ENCODE results near the gene KANSL1L. TPM values are rescaled to one million over a fixed set of nuclear protein-coding genes. Genes with fewer than 3 reads are reported as not detected.

Gene KANSL1L
- total RNA-seq (10 to 100 TPM in 3 of 5 donors, 1 to 10 TPM in 2; 5.1 to 16.0 (median 12.0) TPM), total RNA-seq (3.5 to 28.1 (median 10.3) reads per million in 29 experiments)
- 12.4 TPM for total RNA-seq (2013)

GRCh38 chr2:210171309-210172218 is at the start of gene KANSL1L:
Gene KANSL1L, minus strand, starts transcription at chr2:210171409. Its CDS starts 16,827 bp downstream, at chr2:210154582.
- H3K4me1 ChIP-seq (ENCODE audit: control insufficient read depth in 1 of 2, extremely low read depth in 1 of 2, insufficient read depth in 2 of 2, low read length in 2 of 2) = peaks cover 11 to 19% of the 10 kb centered on the region in 2 experiments
- ATAC-seq (replicated peaks in 1 of 4) (peak; percentile 87 to 92 (median 88)), DNase-seq (peak; percentile 89 to 99 (median 95))
- H3K27ac Mint-ChIP-seq = peak within 1 kb of the TSS; percentile 92 to 94
- ChIA-PET CTCF (interaction anchor here (0.6 to 1.3 kb wide), 6 partner anchors 8 to 412 kb away, joined by 3 to 6 read pairs (median 4); no protein-coding TSS in a partner anchor), POLR2A (interaction anchor here (0.5 to 0.6 kb wide), 2 partner anchors 1904 to 1917 kb away, joined by 4 to 5 read pairs; no protein-coding TSS in a partner anchor)
- H3K9me3 Mint-ChIP-seq = no peaks in the 10 kb centered on the region
- under 1% methylated on average over 54 of the region's 67 CpGs for WGBS (ENCODE audit: insufficient coverage)
- no peaks in the 10 kb centered on the region for H3K36me3 Mint-ChIP-seq
- no peaks in the 10 kb centered on the region for H3K36me3 ChIP-seq (ENCODE audit: control insufficient read depth in 2 of 2, extremely low read depth in 1 of 2, insufficient read depth in 1 of 2, low read length in 1 of 2)
- peak within 1 kb of the TSS; percentile 93 to 98 (median 94) for H3K4me3 Mint-ChIP-seq
- peaks cover 0 to 4% of the 10 kb centered on the region in 2 donors for H3K27me3 Mint-ChIP-seq
- H3K27ac ChIP-seq (ENCODE audit: low read length) = peak within 1 kb of the TSS; percentile 90
- peak within 1 kb of the TSS; percentile 90 to 96 for H3K4me3 ChIP-seq (ENCODE audit: control insufficient read depth in 1 of 2, extremely low read depth in 1 of 2, low read length in 1 of 2)
- H3K9me3 ChIP-seq = no peaks in the 10 kb centered on the region
- peaks cover 31 to 41% (median 31%) of the 10 kb centered on the region in 3 donors for H3K4me1 Mint-ChIP-seq
- peaks cover 0 to 5% of the 10 kb centered on the region in 2 experiments for H3K27me3 ChIP-seq (replicated peaks in 1 of 2; ENCODE audit: control insufficient read depth in 2 of 2, extremely low read depth in 1 of 2, insufficient read depth in 2 of 2, low read length in 1 of 2)

DNA sequence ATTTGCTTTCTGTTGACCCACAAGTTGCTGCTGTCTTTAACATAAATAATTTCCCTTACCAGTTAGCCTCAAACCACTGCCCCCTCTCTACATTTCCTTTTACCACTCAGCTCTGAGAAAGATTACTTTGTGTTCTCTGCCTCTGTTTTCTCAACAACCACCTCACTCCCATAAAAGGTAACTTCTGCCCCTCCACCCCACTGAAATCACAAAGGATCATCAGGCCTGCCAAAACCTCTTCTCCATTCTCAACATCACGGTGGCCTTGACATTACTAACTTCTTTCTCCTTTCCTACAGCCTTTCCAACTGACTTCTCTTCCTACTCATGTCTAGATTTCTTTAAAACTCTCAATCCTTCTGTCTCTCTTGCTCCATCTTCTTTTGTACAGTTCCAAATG is 43.9 kb upstream of the KANSL1L start:
- Histone ChIP-seq H3K27me3 (replicated peaks in 1 of 2; ENCODE audit: control insufficient read depth in 2 of 2, extremely low read depth in 1 of 2, insufficient read depth in 2 of 2, low read length in 1 of 2) (peaks cover 0 to 4% of the 10 kb centered on the region in 2 experiments), H3K4me3 (ENCODE audit: control insufficient read depth in 1 of 2, extremely low read depth in 1 of 2, low read length in 1 of 2) (no peak overlapping the region), H3K27ac (ENCODE audit: low read length) (no peak overlapping the region), H3K4me1 (ENCODE audit: control insufficient read depth in 1 of 2, extremely low read depth in 1 of 2, insufficient read depth in 2 of 2, low read length in 2 of 2) (no peaks in the 10 kb centered on the region), H3K9me3 (no peaks in the 10 kb centered on the region), H3K36me3 (ENCODE audit: control insufficient read depth in 2 of 2, extremely low read depth in 1 of 2, insufficient read depth in 1 of 2, low read length in 1 of 2) (no peaks in the 10 kb centered on the region)
- peaks cover 6 to 8% of the 10 kb centered on the region in 2 donors for H3K27me3 Mint-ChIP-seq
- H3K27ac Mint-ChIP-seq = no peak overlapping the region
- no peaks in the 10 kb centered on the region for H3K4me1 Mint-ChIP-seq
- CTCF ChIA-PET = interaction anchor here in 1 of 2 donors (1.7 kb wide), 1 partner anchor 19 kb away, joined by 6 read pairs; no protein-coding TSS in a partner anchor
- DNase-seq (no peak), ATAC-seq (replicated peaks in 1 of 4) (no peak)
- 6% methylated on average over 1 of the region's 1 CpG for WGBS (ENCODE audit: insufficient coverage)
- H3K4me3 Mint-ChIP-seq = no peak overlapping the region
- POLR2A ChIA-PET = no interaction called here
- H3K36me3 Mint-ChIP-seq = no peaks in the 10 kb centered on the region
- no peaks in the 10 kb centered on the region for H3K9me3 Mint-ChIP-seq

GRCh38 chr2:210210185-210210584 is 39.0 kb upstream of the KANSL1L start:
- no peak overlapping the region for H3K4me3 Mint-ChIP-seq
- Histone ChIP-seq H3K4me3 (ENCODE audit: control insufficient read depth in 1 of 2, extremely low read depth in 1 of 2, low read length in 1 of 2) (no peak overlapping the region), H3K27me3 (replicated peaks in 1 of 2; ENCODE audit: control insufficient read depth in 2 of 2, extremely low read depth in 1 of 2, insufficient read depth in 2 of 2, low read length in 1 of 2) (no peaks in the 10 kb centered on the region), H3K9me3 (no peaks in the 10 kb centered on the region), H3K4me1 (ENCODE audit: control insufficient read depth in 1 of 2, extremely low read depth in 1 of 2, insufficient read depth in 2 of 2, low read length in 2 of 2) (no peaks in the 10 kb centered on the region), H3K27ac (ENCODE audit: low read length) (no peak overlapping the region), H3K36me3 (ENCODE audit: control insufficient read depth in 2 of 2, extremely low read depth in 1 of 2, insufficient read depth in 1 of 2, low read length in 1 of 2) (no peaks in the 10 kb centered on the region)
- ATAC-seq (replicated peaks in 1 of 4) (no peak), DNase-seq (no peak)
- no peaks in the 10 kb centered on the region for H3K9me3 Mint-ChIP-seq
- ChIA-PET POLR2A (no interaction called here), CTCF (no interaction called here)
- H3K27ac Mint-ChIP-seq = no peak overlapping the region
- H3K27me3 Mint-ChIP-seq = peaks cover 3 to 7% of the 10 kb centered on the region in 2 donors
- no peaks in the 10 kb centered on the region for H3K36me3 Mint-ChIP-seq
- H3K4me1 Mint-ChIP-seq = no peaks in the 10 kb centered on the region
- no CpG with 5 or more reads among the region's 1 CpG for WGBS (ENCODE audit: insufficient coverage)

DNA sequence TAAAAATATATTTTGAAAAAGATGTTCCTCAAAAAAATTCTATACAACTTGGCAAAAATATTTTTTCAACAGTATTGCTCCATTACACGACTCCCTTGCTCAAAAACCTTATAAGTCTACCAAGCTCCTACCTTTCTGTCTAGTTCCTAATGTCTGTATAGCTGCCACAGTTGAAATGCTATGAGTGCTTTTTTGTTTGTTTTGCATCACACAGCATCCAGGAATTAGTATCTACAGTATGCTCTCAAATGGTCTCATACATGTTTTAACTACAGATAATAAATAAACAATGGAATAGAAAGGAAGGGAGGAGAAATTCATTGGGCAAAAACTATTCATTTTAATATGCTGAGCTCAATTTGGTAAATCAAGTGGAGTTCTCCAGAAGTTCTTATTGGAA is 36.7 kb upstream of the KANSL1L start:
- Mint-ChIP-seq H3K4me3 (no peak overlapping the region), H3K4me1 (no peaks in the 10 kb centered on the region), H3K36me3 (no peaks in the 10 kb centered on the region), H3K27ac (no peak overlapping the region), H3K9me3 (no peaks in the 10 kb centered on the region), H3K27me3 (peaks cover 5 to 9% of the 10 kb centered on the region in 2 donors)
- H3K27me3 ChIP-seq (replicated peaks in 1 of 2; ENCODE audit: control insufficient read depth in 2 of 2, extremely low read depth in 1 of 2, insufficient read depth in 2 of 2, low read length in 1 of 2) = no peaks in the 10 kb centered on the region
- CTCF ChIA-PET = interaction anchor here (0.9 to 1.3 kb wide), 2 partner anchors 9 kb away, joined by 4 read pairs; no protein-coding TSS in a partner anchor
- H3K27ac ChIP-seq (ENCODE audit: low read length) = no peak overlapping the region
- ATAC-seq (replicated peaks in 1 of 4) (no peak), DNase-seq (no peak)
- H3K36me3 ChIP-seq (ENCODE audit: control insufficient read depth in 2 of 2, extremely low read depth in 1 of 2, insufficient read depth in 1 of 2, low read length in 1 of 2) = no peaks in the 10 kb centered on the region
- no CpG with 5 or more reads among the region's 1 CpG for WGBS (ENCODE audit: insufficient coverage)
- H3K4me1 ChIP-seq (ENCODE audit: control insufficient read depth in 1 of 2, extremely low read depth in 1 of 2, insufficient read depth in 2 of 2, low read length in 2 of 2) = no peaks in the 10 kb centered on the region
- no peak overlapping the region for H3K4me3 ChIP-seq (ENCODE audit: control insufficient read depth in 1 of 2, extremely low read depth in 1 of 2, low read length in 1 of 2)
- POLR2A ChIA-PET = no interaction called here
- H3K9me3 ChIP-seq = no peaks in the 10 kb centered on the region

DNA sequence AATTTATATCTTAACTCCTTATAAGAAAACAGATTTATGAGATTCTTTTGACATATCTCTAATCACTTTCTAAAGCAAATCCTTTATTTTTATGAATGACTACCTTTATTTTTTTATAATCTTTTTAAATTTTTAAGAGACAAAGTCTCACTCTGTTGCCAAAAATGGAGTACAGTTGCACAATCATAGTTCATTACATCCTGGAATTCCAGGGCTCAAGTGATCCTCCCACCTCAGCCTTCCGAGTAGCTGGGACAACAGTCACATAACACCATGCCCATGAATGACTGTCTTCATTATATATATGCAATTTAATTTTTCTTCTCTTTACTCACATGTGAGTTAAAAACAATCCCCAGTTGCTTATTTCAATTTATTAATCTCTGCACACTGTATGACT is 32.3 kb upstream of the KANSL1L start:
- CTCF ChIA-PET = interaction anchor here in 1 of 2 donors (1.0 kb wide), 1 partner anchor 226 kb away, joined by 8 read pairs; no protein-coding TSS in a partner anchor
- no peaks in the 10 kb centered on the region for H3K36me3 ChIP-seq (ENCODE audit: control insufficient read depth in 2 of 2, extremely low read depth in 1 of 2, insufficient read depth in 1 of 2, low read length in 1 of 2)
- H3K27me3 Mint-ChIP-seq = peaks cover 12 to 14% of the 10 kb centered on the region in 2 donors

DNA sequence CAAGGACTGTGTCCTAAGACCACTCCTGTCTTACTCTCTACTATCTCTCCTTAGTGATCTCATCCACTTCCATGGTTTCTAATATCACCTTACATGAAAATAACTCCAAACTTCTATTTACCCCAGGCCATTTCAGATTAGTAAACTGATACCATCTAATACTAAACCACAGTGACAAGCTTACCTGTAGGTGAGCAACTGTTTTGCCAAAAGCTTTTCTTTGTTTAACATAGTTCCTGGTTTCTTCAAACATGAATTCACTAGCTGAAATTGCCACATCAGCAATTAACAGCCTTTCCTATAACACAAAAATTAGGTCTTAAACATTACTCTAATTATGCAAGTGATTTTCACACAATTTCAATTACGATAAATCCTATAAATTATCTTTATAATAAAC is 31.9 kb upstream of the KANSL1L start:
- H3K4me3 ChIP-seq (ENCODE audit: control insufficient read depth in 1 of 2, extremely low read depth in 1 of 2, low read length in 1 of 2) = no peak overlapping the region
- CTCF ChIA-PET = no interaction called here
- ATAC-seq (replicated peaks in 1 of 4) (no peak), DNase-seq (no peak)
- Mint-ChIP-seq H3K27me3 (peaks cover 12 to 14% of the 10 kb centered on the region in 2 donors), H3K4me1 (no peaks in the 10 kb centered on the region), H3K36me3 (no peaks in the 10 kb centered on the region), H3K9me3 (no peaks in the 10 kb centered on the region), H3K27ac (no peak overlapping the region), H3K4me3 (no peak overlapping the region)
- no peaks in the 10 kb centered on the region for H3K9me3 ChIP-seq
- WGBS (ENCODE audit: insufficient coverage) = no CpG with 5 or more reads among the region's 1 CpG
- peaks cover 0 to 3% of the 10 kb centered on the region in 2 experiments for H3K27me3 ChIP-seq (replicated peaks in 1 of 2; ENCODE audit: control insufficient read depth in 2 of 2, extremely low read depth in 1 of 2, insufficient read depth in 2 of 2, low read length in 1 of 2)
- H3K4me1 ChIP-seq (ENCODE audit: control insufficient read depth in 1 of 2, extremely low read depth in 1 of 2, insufficient read depth in 2 of 2, low read length in 2 of 2) = no peaks in the 10 kb centered on the region
- no peak overlapping the region for H3K27ac ChIP-seq (ENCODE audit: low read length)
- no peaks in the 10 kb centered on the region for H3K36me3 ChIP-seq (ENCODE audit: control insufficient read depth in 2 of 2, extremely low read depth in 1 of 2, insufficient read depth in 1 of 2, low read length in 1 of 2)
- POLR2A ChIA-PET = no interaction called here

More for the DNA sequence above, 32.3 kb upstream of the KANSL1L start:
- Mint-ChIP-seq H3K27ac (no peak overlapping the region), H3K4me3 (no peak overlapping the region), H3K4me1 (no peaks in the 10 kb centered on the region), H3K9me3 (no peaks in the 10 kb centered on the region), H3K36me3 (no peaks in the 10 kb centered on the region)
- WGBS (ENCODE audit: insufficient coverage) = no CpG with 5 or more reads among the region's 1 CpG
- no peaks in the 10 kb centered on the region for H3K9me3 ChIP-seq
- no peak for DNase-seq
- no peak overlapping the region for H3K27ac ChIP-seq (ENCODE audit: low read length)
- no peak overlapping the region for H3K4me3 ChIP-seq (ENCODE audit: control insufficient read depth in 1 of 2, extremely low read depth in 1 of 2, low read length in 1 of 2)
- POLR2A ChIA-PET = no interaction called here
- H3K4me1 ChIP-seq (ENCODE audit: control insufficient read depth in 1 of 2, extremely low read depth in 1 of 2, insufficient read depth in 2 of 2, low read length in 2 of 2) = no peaks in the 10 kb centered on the region
- no peak for ATAC-seq (replicated peaks in 1 of 4)
- peaks cover 0 to 3% of the 10 kb centered on the region in 2 experiments for H3K27me3 ChIP-seq (replicated peaks in 1 of 2; ENCODE audit: control insufficient read depth in 2 of 2, extremely low read depth in 1 of 2, insufficient read depth in 2 of 2, low read length in 1 of 2)

Data from T-cell (primary cell).